H1 (cell line): ENCODE measurements around the gene GFRAL. TPM values are rescaled to one million over a fixed set of nuclear protein-coding genes. Genes with fewer than 3 reads are reported as not detected.

Experiments used
- ASH2L ChIP-seq: fragments of 200-600, 300-600 bp; sonication (generic); IDR thresholded peaks from one replicate; pipeline ENCODE4 v1.7.1; 2017; ENCODE audit warnings: low read length
- EGR1 ChIP-seq: IDR thresholded peaks from 2 replicates; pipeline ENCODE4 v1.6.1; 2011; ENCODE audit warnings: low read depth, low read length, borderline replicate concordance
- EP300 ChIP-seq, 2 experiments: IDR thresholded peaks; 1 replicate in 1 of 2; 2 replicates in 1 of 2; pipeline ENCODE4 v1.6.1; 2011 to 2012; ENCODE audit warnings: low read depth in 2 of 2, low read length in 2 of 2, mild to moderate bottlenecking in 2 of 2, borderline replicate concordance in 1 of 2, inconsistent platforms in 1 of 2, moderate library complexity in 1 of 2
- KDM4A ChIP-seq: IDR thresholded peaks from one replicate; pipeline ENCODE4 v1.7.1; 2012; ENCODE audit warnings: low read depth, mild to moderate bottlenecking, moderate library complexity, low read length, inconsistent platforms; ENCODE audit not compliant: severe bottlenecking
- NRF1 ChIP-seq: IDR thresholded peaks from 2 replicates; pipeline ENCODE4 v1.6.1; 2011; ENCODE audit warnings: mild to moderate bottlenecking, low read depth, low read length, improper control_type of control experiment
- SIX5 ChIP-seq: IDR thresholded peaks from 2 replicates; pipeline ENCODE4 v1.6.1; 2011; ENCODE audit warnings: mild to moderate bottlenecking, low read depth, low read length
- TBP ChIP-seq: IDR thresholded peaks from 2 replicates; pipeline ENCODE4 v1.6.1; 2011; ENCODE audit warnings: low read depth, low read length, improper control_type of control experiment
- TCF12 ChIP-seq: IDR thresholded peaks from 2 replicates; pipeline ENCODE4 v1.6.1; 2011; ENCODE audit warnings: low read depth, mild to moderate bottlenecking, low read length
- polyA plus RNA-seq, 7 experiments: library from polyadenylated mRNA; depleted of rRNA in 3 of 7; stranded (reverse) in 5 of 7; unstranded in 2 of 7; fragments of >200 nt in 5 of 7; fragments of 200-250 nt in 2 of 7; gene quantifications; 1 replicate in 5 of 7; 2 replicates in 1 of 7; 4 replicates in 1 of 7; pipeline versions ENCODE4 v1.2.1 to v1.2.3, GENCODE V29; 2011 to 2013; ENCODE audit warnings: missing spikeins in 2 of 7, mixed read lengths in 2 of 7
- total RNA-seq: library from RNA; stranded (reverse); fragmentation: NEBNext Ultra II Directional; extraction: Animal tissue kit (Norgen Biotek cat#: 25700); gene quantifications from 2 replicates; pipeline ENCODE4 v1.2.1, GENCODE V29; 2021
- TF ChIP-seq, protein P1 (sequence below): fragments of 300-600 bp; sonication (generic); IDR thresholded peaks from 2 replicates; pipeline ENCODE4 v1.7.1; 2012; ENCODE audit warnings: low read length, moderate library complexity, mild to moderate bottlenecking, inconsistent platforms; ENCODE audit not compliant: insufficient replicate concordance

Gene GFRAL
- total and polyA plus RNA-seq, 2 of the 8 experiments (the other 6 are each of a cell fraction or from before 2014, with no cell fraction given): not detected

DNA sequence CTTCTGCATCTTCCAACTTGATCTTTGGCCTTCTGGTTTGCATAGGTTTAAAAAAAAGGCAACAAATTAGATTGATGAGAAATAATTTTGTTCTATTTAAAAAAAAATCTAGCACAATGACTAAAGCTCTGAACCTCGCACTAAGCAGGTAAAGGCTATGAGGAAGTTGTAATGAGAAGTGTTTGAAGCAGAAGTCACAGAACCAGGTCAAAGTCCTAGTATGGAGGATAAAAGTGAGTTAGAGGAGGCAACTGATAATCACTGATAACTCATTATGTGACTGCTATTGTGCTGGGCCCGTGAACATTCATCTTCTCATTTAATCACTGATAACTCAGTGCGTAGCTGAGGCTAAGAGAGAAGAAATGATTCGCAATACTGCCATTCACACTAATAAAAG is 46.1 kb upstream of the GFRAL start (continued):
- TF ChIP-seq, protein P1, sequence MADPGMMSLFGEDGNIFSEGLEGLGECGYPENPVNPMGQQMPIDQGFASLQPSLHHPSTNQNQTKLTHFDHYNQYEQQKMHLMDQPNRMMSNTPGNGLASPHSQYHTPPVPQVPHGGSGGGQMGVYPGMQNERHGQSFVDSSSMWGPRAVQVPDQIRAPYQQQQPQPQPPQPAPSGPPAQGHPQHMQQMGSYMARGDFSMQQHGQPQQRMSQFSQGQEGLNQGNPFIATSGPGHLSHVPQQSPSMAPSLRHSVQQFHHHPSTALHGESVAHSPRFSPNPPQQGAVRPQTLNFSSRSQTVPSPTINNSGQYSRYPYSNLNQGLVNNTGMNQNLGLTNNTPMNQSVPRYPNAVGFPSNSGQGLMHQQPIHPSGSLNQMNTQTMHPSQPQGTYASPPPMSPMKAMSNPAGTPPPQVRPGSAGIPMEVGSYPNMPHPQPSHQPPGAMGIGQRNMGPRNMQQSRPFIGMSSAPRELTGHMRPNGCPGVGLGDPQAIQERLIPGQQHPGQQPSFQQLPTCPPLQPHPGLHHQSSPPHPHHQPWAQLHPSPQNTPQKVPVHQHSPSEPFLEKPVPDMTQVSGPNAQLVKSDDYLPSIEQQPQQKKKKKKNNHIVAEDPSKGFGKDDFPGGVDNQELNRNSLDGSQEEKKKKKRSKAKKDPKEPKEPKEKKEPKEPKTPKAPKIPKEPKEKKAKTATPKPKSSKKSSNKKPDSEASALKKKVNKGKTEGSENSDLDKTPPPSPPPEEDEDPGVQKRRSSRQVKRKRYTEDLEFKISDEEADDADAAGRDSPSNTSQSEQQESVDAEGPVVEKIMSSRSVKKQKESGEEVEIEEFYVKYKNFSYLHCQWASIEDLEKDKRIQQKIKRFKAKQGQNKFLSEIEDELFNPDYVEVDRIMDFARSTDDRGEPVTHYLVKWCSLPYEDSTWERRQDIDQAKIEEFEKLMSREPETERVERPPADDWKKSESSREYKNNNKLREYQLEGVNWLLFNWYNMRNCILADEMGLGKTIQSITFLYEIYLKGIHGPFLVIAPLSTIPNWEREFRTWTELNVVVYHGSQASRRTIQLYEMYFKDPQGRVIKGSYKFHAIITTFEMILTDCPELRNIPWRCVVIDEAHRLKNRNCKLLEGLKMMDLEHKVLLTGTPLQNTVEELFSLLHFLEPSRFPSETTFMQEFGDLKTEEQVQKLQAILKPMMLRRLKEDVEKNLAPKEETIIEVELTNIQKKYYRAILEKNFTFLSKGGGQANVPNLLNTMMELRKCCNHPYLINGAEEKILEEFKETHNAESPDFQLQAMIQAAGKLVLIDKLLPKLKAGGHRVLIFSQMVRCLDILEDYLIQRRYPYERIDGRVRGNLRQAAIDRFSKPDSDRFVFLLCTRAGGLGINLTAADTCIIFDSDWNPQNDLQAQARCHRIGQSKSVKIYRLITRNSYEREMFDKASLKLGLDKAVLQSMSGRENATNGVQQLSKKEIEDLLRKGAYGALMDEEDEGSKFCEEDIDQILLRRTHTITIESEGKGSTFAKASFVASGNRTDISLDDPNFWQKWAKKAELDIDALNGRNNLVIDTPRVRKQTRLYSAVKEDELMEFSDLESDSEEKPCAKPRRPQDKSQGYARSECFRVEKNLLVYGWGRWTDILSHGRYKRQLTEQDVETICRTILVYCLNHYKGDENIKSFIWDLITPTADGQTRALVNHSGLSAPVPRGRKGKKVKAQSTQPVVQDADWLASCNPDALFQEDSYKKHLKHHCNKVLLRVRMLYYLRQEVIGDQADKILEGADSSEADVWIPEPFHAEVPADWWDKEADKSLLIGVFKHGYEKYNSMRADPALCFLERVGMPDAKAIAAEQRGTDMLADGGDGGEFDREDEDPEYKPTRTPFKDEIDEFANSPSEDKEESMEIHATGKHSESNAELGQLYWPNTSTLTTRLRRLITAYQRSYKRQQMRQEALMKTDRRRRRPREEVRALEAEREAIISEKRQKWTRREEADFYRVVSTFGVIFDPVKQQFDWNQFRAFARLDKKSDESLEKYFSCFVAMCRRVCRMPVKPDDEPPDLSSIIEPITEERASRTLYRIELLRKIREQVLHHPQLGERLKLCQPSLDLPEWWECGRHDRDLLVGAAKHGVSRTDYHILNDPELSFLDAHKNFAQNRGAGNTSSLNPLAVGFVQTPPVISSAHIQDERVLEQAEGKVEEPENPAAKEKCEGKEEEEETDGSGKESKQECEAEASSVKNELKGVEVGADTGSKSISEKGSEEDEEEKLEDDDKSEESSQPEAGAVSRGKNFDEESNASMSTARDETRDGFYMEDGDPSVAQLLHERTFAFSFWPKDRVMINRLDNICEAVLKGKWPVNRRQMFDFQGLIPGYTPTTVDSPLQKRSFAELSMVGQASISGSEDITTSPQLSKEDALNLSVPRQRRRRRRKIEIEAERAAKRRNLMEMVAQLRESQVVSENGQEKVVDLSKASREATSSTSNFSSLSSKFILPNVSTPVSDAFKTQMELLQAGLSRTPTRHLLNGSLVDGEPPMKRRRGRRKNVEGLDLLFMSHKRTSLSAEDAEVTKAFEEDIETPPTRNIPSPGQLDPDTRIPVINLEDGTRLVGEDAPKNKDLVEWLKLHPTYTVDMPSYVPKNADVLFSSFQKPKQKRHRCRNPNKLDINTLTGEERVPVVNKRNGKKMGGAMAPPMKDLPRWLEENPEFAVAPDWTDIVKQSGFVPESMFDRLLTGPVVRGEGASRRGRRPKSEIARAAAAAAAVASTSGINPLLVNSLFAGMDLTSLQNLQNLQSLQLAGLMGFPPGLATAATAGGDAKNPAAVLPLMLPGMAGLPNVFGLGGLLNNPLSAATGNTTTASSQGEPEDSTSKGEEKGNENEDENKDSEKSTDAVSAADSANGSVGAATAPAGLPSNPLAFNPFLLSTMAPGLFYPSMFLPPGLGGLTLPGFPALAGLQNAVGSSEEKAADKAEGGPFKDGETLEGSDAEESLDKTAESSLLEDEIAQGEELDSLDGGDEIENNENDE: no peak
- no peak for TF ChIP-seq EP300 (IDR thresholded peaks at IDR 0.05; ENCODE audit: borderline replicate concordance in 1 of 2, low read depth in 2 of 2, low read length in 2 of 2)
- no peak for TF ChIP-seq NRF1
- TF ChIP-seq EGR1: no peak
- TF ChIP-seq ASH2L: no peak
- no peak for TF ChIP-seq TBP
- TF ChIP-seq SIX5: no peak
- no peak for TF ChIP-seq KDM4A
- no peak for TF ChIP-seq TCF12
